ENCODE results near the gene PDCD6IP.

DNA sequence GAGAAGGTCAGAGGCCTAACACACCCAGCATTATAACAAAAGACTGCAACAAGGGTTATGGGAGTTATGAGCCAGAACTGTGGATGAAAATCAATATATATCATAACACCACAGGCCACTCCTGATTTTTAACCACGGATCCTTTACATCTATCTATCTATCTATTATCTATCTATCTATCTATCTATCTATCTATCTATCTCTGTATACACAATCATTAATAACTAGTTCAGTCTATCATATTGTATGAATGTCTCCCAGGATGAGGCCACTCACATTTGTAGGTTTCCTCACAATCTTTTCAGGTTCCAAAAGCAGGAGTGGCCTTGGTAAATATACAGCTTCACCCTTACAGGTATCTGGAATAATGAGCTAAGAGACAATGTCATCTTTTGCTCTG, 94.2 kb downstream of the PDCD6IP start:
- TF ChIP-seq, protein P1, sequence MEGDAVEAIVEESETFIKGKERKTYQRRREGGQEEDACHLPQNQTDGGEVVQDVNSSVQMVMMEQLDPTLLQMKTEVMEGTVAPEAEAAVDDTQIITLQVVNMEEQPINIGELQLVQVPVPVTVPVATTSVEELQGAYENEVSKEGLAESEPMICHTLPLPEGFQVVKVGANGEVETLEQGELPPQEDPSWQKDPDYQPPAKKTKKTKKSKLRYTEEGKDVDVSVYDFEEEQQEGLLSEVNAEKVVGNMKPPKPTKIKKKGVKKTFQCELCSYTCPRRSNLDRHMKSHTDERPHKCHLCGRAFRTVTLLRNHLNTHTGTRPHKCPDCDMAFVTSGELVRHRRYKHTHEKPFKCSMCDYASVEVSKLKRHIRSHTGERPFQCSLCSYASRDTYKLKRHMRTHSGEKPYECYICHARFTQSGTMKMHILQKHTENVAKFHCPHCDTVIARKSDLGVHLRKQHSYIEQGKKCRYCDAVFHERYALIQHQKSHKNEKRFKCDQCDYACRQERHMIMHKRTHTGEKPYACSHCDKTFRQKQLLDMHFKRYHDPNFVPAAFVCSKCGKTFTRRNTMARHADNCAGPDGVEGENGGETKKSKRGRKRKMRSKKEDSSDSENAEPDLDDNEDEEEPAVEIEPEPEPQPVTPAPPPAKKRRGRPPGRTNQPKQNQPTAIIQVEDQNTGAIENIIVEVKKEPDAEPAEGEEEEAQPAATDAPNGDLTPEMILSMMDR (IDR thresholded peaks at IDR 0.05): no peak
- TF ChIP-seq POLR2A (IDR thresholded peaks at IDR 0.05): no peak
- TF ChIP-seq POLR2AphosphoS5 (IDR thresholded peaks at IDR 0.05; ENCODE audit: insufficient read depth in 1 of 2, low read depth in 1 of 2): no peak
